Activated CD8-positive, alpha-beta T cell treated with anti-CD3 and anti-CD28 coated beads for 36 hours (primary cell): ENCODE data around the gene SLC25A10. TPM values are rescaled to one million over a fixed set of nuclear protein-coding genes. Genes with fewer than 3 reads are reported as not detected.

ENCODE experiments used
- ATAC-seq: fragments of 200-7000 bp; cut with Tn5 transposase; one replicate; pipeline ENCODE4 v1.10.0; 2021; ENCODE audit warnings: mild to moderate bottlenecking, moderate library complexity
- CTCF ChIA-PET: fragments of 350-600 bp; sonication (Branson Sonifier 250); formaldehyde crosslinking; loops from one replicate; lab custom pipeline; 2021; ENCODE audit warnings: antibody characterized with exemption; lab: Charles Lee
- POLR2A ChIA-PET: fragments of 350-600 bp; sonication (Branson Sonifier 250); formaldehyde crosslinking; loops from one replicate; lab custom pipeline; 2021; ENCODE audit warnings: antibody characterized with exemption; lab: Charles Lee
- DNase-seq: peaks from one replicate; pipeline ENCODE4 v3.0.0-alpha.2; 2020
- H3K27ac Mint-ChIP-seq: one replicate; pipeline ENCODE4 v1.8.0; 2021; ENCODE audit warnings: mild to moderate bottlenecking, mixed read lengths
- H3K27me3 Mint-ChIP-seq: one replicate; pipeline ENCODE4 v1.8.0; 2021; ENCODE audit warnings: mixed read lengths
- H3K36me3 Mint-ChIP-seq: one replicate; pipeline ENCODE4 v1.8.0; 2021; ENCODE audit warnings: low read depth, mixed read lengths
- H3K4me1 Mint-ChIP-seq: one replicate; pipeline ENCODE4 v1.8.0; 2021; ENCODE audit warnings: low read depth, mixed read lengths
- H3K4me3 Mint-ChIP-seq: one replicate; pipeline ENCODE4 v1.8.0; 2021; ENCODE audit warnings: mild to moderate bottlenecking, moderate library complexity, mixed read lengths
- H3K9me3 Mint-ChIP-seq: one replicate; pipeline ENCODE4 v1.8.0; 2021; ENCODE audit warnings: mixed read lengths
- intact Hi-C: fragments of 100-400 bp; cut with micrococcal nuclease; formaldehyde crosslinking; loops from one replicate; pipeline ENCODE4 v1.10.0; 2022
- total RNA-seq, 2 experiments: library from RNA; stranded (reverse); gene quantifications; one replicate each; pipeline ENCODE4 v1.2.3, GENCODE V29; 2021
- TF ChIP-seq, protein P1 (sequence below): fragments of 200-600 bp; IDR thresholded peaks from one replicate; pipeline ENCODE4 v1.8.0; 2022; ENCODE audit warnings: antibody characterized with exemption, mild to moderate bottlenecking

SLC25A10 gene
- total RNA-seq, 2 experiments from 2014 or later, result 29.4 to 30.5 TPM

DNA sequence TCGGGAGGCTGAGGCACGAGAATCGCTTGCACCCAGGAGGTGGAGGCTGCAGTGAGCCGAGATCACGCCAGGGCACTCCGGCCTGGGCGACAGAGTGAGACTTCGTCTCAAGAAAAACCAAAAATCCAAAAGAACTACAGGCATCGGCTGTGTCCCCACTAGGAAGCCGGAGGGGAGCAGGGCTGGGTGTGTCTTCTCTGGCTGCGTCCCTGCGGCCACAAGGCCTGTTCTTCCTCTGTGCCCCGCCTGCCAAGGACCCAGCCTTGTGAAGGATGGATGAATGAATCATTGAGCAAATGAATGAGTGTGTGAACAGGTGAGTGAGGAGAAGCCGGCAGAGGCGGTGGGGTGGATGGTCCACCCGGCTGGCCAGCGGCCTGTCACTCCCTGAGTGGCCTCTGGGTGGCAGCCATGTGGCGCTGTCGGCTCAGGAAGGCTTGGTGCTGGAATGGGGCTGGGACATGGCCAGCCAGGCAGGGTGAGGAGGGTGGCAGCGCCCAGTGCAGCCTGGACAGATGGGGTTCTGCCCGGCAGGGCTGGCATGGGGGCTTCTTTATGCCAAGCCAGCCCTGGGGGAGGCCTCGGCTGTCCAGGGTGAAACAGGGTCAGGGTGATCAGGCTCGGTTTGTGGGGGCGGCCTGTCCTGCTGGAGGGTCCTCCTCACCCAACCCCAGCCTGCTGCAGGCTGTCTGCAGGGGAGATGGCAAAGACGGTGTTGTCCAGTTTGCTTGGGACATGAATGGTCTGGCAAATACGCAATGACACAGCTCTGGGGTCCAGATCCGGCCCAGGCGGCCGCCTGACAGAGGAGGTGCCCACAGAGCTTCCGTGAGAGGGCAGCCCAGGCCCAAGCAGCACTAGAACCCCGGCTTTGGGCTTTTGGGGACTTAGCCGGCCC, 21.7 kb downstream of the SLC25A10 start:
- DNase-seq, result peak; percentile 82
- H3K4me3 Mint-ChIP-seq, result no peak overlapping the region
- ChIA-PET CTCF (interaction anchor here (0.7 to 1.4 kb wide), 5 partner anchors 9 to 220 kb away, joined by 3 to 4 read pairs (median 3); no protein-coding TSS in a partner anchor), POLR2A (interaction anchor here (1.6 kb wide), 1 partner anchor 108 kb away, joined by 7 read pairs; no protein-coding TSS in a partner anchor)
- peak; percentile 96 for ATAC-seq
- no peaks in the 10 kb centered on the region for H3K36me3 Mint-ChIP-seq
- H3K9me3 Mint-ChIP-seq, result no peaks in the 10 kb centered on the region
- TF ChIP-seq, protein P1, sequence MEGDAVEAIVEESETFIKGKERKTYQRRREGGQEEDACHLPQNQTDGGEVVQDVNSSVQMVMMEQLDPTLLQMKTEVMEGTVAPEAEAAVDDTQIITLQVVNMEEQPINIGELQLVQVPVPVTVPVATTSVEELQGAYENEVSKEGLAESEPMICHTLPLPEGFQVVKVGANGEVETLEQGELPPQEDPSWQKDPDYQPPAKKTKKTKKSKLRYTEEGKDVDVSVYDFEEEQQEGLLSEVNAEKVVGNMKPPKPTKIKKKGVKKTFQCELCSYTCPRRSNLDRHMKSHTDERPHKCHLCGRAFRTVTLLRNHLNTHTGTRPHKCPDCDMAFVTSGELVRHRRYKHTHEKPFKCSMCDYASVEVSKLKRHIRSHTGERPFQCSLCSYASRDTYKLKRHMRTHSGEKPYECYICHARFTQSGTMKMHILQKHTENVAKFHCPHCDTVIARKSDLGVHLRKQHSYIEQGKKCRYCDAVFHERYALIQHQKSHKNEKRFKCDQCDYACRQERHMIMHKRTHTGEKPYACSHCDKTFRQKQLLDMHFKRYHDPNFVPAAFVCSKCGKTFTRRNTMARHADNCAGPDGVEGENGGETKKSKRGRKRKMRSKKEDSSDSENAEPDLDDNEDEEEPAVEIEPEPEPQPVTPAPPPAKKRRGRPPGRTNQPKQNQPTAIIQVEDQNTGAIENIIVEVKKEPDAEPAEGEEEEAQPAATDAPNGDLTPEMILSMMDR, result peak; percentile 95
- peaks cover 6% of the 10 kb centered on the region for H3K4me1 Mint-ChIP-seq
- intact Hi-C loops, result no loop called here
- peaks cover 30% of the 10 kb centered on the region for H3K27me3 Mint-ChIP-seq
- H3K27ac Mint-ChIP-seq, result no peak overlapping the region

DNA sequence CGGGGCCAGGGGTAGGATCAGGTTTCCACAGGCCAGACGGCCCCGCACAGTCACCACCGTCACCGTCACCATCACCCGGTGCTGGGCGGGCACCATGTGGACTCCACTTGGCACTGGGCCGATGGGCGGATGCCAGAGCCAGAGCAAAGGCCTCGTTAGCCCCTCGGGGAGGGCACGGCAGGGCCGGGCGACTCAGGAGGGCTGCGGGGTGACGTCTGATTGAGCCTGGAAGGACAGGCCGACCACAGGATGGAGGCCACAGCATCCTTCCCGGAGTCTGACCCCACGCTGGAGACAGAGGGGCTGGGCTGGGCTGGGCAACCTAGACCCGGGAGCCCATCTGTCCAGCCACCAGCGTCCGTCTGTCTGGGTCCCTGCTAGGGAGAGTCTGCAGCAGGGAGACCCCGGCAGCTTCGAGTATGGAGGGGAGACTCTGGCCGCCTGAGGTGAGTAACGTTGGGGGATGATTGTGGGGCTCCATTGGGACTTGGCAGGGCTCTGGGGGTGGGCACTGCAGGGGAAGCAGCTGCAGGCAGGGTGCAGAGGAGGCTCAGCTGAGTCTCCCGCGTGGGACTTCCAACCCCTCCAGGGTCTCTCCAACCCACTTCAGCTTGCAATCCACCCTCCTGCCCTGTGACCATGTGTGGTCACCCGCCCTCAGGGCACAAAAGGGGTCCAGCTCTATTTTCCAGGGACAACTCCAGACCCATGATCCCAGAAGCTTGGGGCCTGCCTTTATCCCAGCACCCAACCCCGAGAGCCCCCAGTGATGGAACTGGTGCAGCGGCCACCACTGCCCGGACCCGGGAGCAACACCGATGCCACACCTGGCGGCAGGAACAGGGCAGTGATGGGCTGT, 22.6 kb downstream of the SLC25A10 start:
- Mint-ChIP-seq H3K9me3 (no peaks in the 10 kb centered on the region), H3K27me3 (peaks cover 32% of the 10 kb centered on the region), H3K4me1 (peaks cover 6% of the 10 kb centered on the region), H3K36me3 (no peaks in the 10 kb centered on the region), H3K27ac (no peak overlapping the region), H3K4me3 (no peak overlapping the region)
- ChIA-PET CTCF (interaction anchor here (1.0 to 1.4 kb wide), 6 partner anchors 12 to 220 kb away, joined by 3 to 4 read pairs (median 4); no protein-coding TSS in a partner anchor), POLR2A (interaction anchor here (0.9 to 1.6 kb wide), 3 partner anchors 9 to 108 kb away, joined by 3 to 7 read pairs (median 4); no protein-coding TSS in a partner anchor)
- no peak for ATAC-seq
- intact Hi-C loops, result no loop called here
- TF ChIP-seq, protein P1, result no peak
- DNase-seq, result no peak

DNA sequence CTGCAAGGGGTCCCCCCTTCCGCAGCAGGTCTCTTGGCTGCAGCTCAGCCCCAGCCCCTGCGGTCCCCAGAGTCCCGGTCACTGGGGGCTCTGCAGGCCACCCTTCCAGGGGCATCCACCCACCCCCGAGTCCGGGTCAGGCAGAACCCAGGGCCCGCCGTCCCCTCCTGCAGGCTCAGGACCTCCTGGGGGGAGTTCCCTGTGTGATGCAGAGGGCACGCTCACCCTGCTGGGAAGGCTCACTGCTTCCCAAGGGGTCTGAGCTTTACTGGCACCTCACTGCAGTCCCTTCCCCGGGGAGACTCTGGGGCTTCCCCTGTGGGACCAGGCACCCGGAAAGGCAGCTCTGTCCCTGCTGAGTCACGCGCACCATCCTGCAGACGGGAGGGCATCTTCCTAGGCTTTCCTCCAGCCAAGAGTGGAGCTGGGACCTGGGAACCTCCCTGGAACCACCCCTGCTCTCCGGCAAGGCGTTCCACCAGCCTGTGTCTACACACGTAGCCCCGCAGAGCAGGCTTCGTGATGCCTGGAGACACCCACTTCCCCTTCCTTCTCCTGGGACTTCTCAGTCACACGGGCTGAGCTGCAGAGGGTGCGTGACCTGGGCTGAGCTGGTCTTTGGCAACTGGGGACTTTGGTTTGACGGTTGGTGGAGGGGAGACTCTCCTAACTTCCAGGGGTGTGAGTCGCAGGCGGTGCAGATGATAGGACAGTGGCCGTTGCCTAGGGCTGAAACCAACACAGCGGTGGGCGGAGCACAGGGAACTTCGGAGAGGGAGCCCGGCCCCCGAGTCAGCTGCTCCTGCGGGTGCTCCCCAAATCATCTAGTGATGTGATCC, 23.4 kb downstream of the SLC25A10 start:
- no peak for DNase-seq
- POLR2A ChIA-PET, result interaction anchor here (0.9 to 1.6 kb wide), 3 partner anchors 10 to 107 kb away, joined by 3 to 7 read pairs (median 4); no protein-coding TSS in a partner anchor
- CTCF ChIA-PET, result interaction anchor here (1.0 to 1.3 kb wide), 5 partner anchors 13 to 219 kb away, joined by 3 to 4 read pairs (median 4); no protein-coding TSS in a partner anchor
- Mint-ChIP-seq H3K27me3 (peaks cover 32% of the 10 kb centered on the region), H3K9me3 (no peaks in the 10 kb centered on the region), H3K4me1 (peaks cover 6% of the 10 kb centered on the region), H3K36me3 (no peaks in the 10 kb centered on the region), H3K4me3 (peak overlapping the region; percentile 34), H3K27ac (no peak overlapping the region)
- intact Hi-C loops, result no loop called here
- peak; percentile 15 for ATAC-seq
- TF ChIP-seq, protein P1, result no peak

DNA sequence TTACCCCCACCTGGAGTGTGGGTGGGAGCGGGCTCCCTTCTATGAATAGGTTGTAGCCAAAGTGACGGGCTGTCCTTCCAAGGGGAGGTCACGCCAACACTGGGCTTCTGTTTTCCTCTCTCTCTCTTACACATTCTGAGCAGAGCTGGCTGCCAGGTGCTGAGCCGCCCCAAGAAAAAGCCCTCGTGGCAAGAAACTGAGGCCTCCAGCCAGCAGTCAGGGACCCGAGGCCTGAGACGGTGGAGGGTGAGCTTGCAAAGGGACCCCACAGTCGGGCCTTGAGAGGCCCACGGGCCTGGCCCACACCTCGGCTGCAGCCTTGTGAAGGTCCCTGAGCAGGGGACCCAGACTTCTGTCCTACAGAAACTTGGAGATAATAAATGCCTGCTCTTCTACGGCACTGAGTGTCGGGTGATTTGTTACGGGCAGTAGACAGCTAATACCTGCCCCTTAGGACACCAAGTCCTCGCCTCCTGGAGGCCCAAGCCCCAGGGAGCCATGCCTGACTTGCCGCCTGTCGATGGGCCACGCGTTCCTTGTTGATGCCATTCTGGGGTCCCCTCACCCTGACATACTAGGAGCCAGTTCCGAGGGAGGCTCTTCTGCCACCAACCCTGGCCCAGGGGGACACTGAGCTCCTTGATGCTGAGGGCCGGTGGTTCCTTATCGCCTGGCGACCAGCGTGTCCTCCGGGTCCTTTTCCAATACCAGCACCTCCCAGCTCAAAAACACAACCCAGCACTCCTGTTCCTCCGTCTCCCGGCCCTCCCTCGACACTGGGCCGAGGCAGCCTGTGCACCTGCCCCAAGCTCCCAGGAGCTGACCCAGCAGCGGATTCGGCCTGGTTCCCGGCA, 26.1 kb downstream of the SLC25A10 start:
- ATAC-seq, result no peak
- Mint-ChIP-seq H3K4me3 (no peak overlapping the region), H3K9me3 (no peaks in the 10 kb centered on the region), H3K27me3 (peaks cover 27% of the 10 kb centered on the region), H3K36me3 (no peaks in the 10 kb centered on the region), H3K27ac (no peak overlapping the region), H3K4me1 (peaks cover 6% of the 10 kb centered on the region)
- DNase-seq, result no peak
- intact Hi-C loops, result no loop called here
- ChIA-PET POLR2A (interaction anchor here (1.2 to 1.3 kb wide), 2 partner anchors 17 to 109 kb away, joined by 3 read pairs; no protein-coding TSS in a partner anchor), CTCF (interaction anchor here (0.8 to 1.3 kb wide), 3 partner anchors 63 to 132 kb away, joined by 3 to 4 read pairs (median 4); partner anchors contain the start of gene ARHGDIA)
- TF ChIP-seq, protein P1, result no peak
